ENCODE data around the gene USP35.

DNA sequence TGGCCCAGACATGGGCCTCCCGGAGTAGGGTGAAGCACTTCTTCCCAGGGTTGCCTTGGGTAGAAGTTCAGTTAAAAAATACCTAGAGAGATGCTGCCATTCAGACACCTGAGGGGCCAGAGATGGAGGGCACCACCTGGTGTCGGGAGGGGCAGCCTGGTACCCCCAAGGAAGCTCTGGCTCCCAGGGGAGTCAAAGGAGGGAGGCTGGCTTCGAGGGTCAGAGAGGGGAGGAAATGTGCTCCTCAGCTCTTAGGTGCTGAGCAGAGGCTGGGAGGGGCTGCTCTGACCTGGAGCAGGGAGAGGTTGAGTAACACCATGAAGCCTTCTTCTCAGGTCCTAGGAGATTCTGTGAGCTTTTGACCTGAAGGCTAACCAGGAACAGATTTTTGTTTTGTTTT is 1.1 kb downstream of the USP35 start:
- TF ChIP-seq CTCF (IDR thresholded peaks at IDR 0.05) (no peak), POLR2A (IDR thresholded peaks at IDR 0.05) (no peak)

Data from adrenal gland (tissue), 5 donors.